ENCODE results near the gene LAIR2. TPM values are rescaled to one million over a fixed set of nuclear protein-coding genes. Genes with fewer than 3 reads are reported as not detected.

The LAIR2 gene
- total RNA-seq, 1 experiment from 2014 or later: not detected

DNA sequence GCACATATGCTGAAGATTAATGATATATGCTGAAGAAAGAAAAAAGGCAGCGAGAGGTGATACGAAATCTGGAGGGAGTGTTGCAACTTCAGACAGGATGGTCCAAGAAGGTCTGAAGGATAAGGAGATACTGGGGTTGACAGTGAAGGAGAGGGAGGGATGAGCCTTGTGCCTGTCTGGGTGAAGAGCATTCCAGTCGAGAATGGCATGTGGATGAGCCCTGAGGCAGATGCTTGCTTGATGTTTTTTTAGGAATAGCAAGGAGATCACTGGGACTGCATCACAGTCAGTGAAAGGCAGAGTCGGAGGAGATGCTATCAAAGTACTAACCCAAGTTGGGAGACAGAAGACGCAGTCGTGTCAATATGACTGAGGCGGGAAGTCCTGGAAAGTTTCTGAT lies 13.3 kb upstream of the LAIR2 start:
- no TSS peak for BruUV-seq (replicated peaks)
- peaks cover 22% of the 10 kb centered on the region for H3K27me3 ChIP-seq (ENCODE audit: insufficient read depth, low read length)
- no peak overlapping the region for H3K27ac ChIP-seq (ENCODE audit: low read depth, low read length)
- H3K4me1 ChIP-seq (ENCODE audit: control insufficient read depth in 1 of 2, insufficient read depth in 2 of 2, low read length in 2 of 2): no peaks in the 10 kb centered on the region
- no peak for ATAC-seq
- H3K4me3 ChIP-seq (replicated peaks in 1 of 2; ENCODE audit: low read depth in 1 of 2, low read length in 2 of 2): no peak overlapping the region
- no peaks in the 10 kb centered on the region for H3K79me2 ChIP-seq (ENCODE audit: insufficient read depth, low read length)
- H3K9me3 ChIP-seq (ENCODE audit: control insufficient read depth in 1 of 2, insufficient read depth in 1 of 2, low read depth in 1 of 2, low read length in 2 of 2): no peaks in the 10 kb centered on the region
- H3K9me2 ChIP-seq (ENCODE audit: insufficient read depth): no peaks in the 10 kb centered on the region
- no peak overlapping the region for H3K9ac ChIP-seq (ENCODE audit: low read length)
- TF ChIP-seq CBX3 (IDR thresholded peaks at IDR 0.05; ENCODE audit: low read depth): no peak
- TF ChIP-seq EGR1 (IDR thresholded peaks at IDR 0.05; ENCODE audit: low read depth): no peak
- no peak for TF ChIP-seq POLR2A (IDR thresholded peaks at IDR 0.05; ENCODE audit: borderline replicate concordance, extremely low read depth, insufficient read depth, insufficient read length)
- TF ChIP-seq TCF7L2 (IDR thresholded peaks at IDR 0.05; ENCODE audit: borderline replicate concordance, extremely low read depth, insufficient read depth, insufficient read length): no peak
- TF ChIP-seq, protein P1, sequence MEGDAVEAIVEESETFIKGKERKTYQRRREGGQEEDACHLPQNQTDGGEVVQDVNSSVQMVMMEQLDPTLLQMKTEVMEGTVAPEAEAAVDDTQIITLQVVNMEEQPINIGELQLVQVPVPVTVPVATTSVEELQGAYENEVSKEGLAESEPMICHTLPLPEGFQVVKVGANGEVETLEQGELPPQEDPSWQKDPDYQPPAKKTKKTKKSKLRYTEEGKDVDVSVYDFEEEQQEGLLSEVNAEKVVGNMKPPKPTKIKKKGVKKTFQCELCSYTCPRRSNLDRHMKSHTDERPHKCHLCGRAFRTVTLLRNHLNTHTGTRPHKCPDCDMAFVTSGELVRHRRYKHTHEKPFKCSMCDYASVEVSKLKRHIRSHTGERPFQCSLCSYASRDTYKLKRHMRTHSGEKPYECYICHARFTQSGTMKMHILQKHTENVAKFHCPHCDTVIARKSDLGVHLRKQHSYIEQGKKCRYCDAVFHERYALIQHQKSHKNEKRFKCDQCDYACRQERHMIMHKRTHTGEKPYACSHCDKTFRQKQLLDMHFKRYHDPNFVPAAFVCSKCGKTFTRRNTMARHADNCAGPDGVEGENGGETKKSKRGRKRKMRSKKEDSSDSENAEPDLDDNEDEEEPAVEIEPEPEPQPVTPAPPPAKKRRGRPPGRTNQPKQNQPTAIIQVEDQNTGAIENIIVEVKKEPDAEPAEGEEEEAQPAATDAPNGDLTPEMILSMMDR (IDR thresholded peaks at IDR 0.05 in 2 of 3, conservative IDR thresholded peaks at IDR 0.05 in 1 of 3; ENCODE audit: borderline replicate concordance in 1 of 3, insufficient read depth in 1 of 3, low read depth in 2 of 3, low read length in 2 of 3): no peak
- TF ChIP-seq, protein P2, sequence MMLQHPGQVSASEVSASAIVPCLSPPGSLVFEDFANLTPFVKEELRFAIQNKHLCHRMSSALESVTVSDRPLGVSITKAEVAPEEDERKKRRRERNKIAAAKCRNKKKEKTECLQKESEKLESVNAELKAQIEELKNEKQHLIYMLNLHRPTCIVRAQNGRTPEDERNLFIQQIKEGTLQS (IDR thresholded peaks at IDR 0.05): no peak
- TF ChIP-seq RAD21 (IDR thresholded peaks at IDR 0.05; ENCODE audit: low read depth): no peak
- no peak overlapping the region for H3K4me2 ChIP-seq (ENCODE audit: low read length)
- DNase-seq (ENCODE audit: low read depth, low spot score): no peak
- ChIA-PET CTCF (no interaction called here), POLR2A (no interaction called here), RAD21 (ENCODE audit: low non-redundant PET in 1 of 2, low total read pairs in 2 of 2, uncharacterized antibody in 2 of 2, unreplicated experiment in 2 of 2) (no interaction called here)
- no peak overlapping the region for H2AFZ ChIP-seq (ENCODE audit: low read depth, low read length, poor library complexity, severe bottlenecking)
- H4K20me1 ChIP-seq (ENCODE audit: insufficient read depth): no peaks in the 10 kb centered on the region
- intact Hi-C loops (cut with micrococcal nuclease): no loop called here
- no peaks in the 10 kb centered on the region for H3K36me3 ChIP-seq (ENCODE audit: control insufficient read depth in 1 of 2, insufficient read depth in 2 of 2, low read length in 2 of 2)

DNA sequence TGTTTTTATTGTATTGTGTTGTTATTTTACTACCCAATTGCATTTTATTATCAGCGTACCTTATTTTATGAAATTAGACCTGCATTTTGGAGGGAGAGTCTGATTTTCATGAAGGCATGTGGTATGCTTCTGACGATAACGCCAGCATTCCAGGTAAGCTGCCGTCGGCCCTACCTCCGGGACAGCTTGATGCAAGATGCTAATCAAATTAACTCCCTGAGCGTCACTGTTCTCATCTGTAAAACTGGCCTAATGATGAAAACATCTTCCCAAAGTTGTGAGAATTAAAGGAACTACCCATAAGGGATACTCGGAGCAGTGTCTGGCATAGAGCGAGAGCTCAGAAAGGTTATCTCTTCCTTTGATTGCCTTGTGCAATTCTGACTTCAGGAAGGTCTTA lies 12.9 kb upstream of the LAIR2 start:
- TF ChIP-seq ZNF274 (IDR thresholded peaks at IDR 0.05; ENCODE audit: low read depth, low read length) (no peak), FOSL1 (IDR thresholded peaks at IDR 0.05; ENCODE audit: low read depth) (no peak), TCF7L2 (IDR thresholded peaks at IDR 0.05; ENCODE audit: borderline replicate concordance, extremely low read depth, insufficient read depth, insufficient read length) (no peak)
- TF ChIP-seq, protein P1 (IDR thresholded peaks at IDR 0.05 in 2 of 3, conservative IDR thresholded peaks at IDR 0.05 in 1 of 3; ENCODE audit: borderline replicate concordance in 1 of 3, insufficient read depth in 1 of 3, low read depth in 2 of 3, low read length in 2 of 3): no peak
- TF ChIP-seq, protein P3, sequence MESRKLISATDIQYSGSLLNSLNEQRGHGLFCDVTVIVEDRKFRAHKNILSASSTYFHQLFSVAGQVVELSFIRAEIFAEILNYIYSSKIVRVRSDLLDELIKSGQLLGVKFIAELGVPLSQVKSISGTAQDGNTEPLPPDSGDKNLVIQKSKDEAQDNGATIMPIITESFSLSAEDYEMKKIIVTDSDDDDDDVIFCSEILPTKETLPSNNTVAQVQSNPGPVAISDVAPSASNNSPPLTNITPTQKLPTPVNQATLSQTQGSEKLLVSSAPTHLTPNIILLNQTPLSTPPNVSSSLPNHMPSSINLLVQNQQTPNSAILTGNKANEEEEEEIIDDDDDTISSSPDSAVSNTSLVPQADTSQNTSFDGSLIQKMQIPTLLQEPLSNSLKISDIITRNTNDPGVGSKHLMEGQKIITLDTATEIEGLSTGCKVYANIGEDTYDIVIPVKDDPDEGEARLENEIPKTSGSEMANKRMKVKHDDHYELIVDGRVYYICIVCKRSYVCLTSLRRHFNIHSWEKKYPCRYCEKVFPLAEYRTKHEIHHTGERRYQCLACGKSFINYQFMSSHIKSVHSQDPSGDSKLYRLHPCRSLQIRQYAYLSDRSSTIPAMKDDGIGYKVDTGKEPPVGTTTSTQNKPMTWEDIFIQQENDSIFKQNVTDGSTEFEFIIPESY (IDR thresholded peaks at IDR 0.05; ENCODE audit: extremely low read depth, insufficient replicate concordance, low read length): no peak
- TF ChIP-seq, protein P2 (IDR thresholded peaks at IDR 0.05): no peak
- Histone ChIP-seq H3K9me2 (ENCODE audit: insufficient read depth) (no peaks in the 10 kb centered on the region), H3K9ac (ENCODE audit: low read length) (no peak overlapping the region), H3K4me3 (replicated peaks in 1 of 2; ENCODE audit: low read depth in 1 of 2, low read length in 2 of 2) (no peak overlapping the region), H3K36me3 (ENCODE audit: control insufficient read depth in 1 of 2, insufficient read depth in 2 of 2, low read length in 2 of 2) (no peaks in the 10 kb centered on the region), H2AFZ (ENCODE audit: low read depth, low read length, poor library complexity, severe bottlenecking) (no peak overlapping the region), H3K4me1 (ENCODE audit: control insufficient read depth in 1 of 2, insufficient read depth in 2 of 2, low read length in 2 of 2) (no peaks in the 10 kb centered on the region), H3K4me2 (ENCODE audit: low read length) (no peak overlapping the region), H3K9me3 (ENCODE audit: control insufficient read depth in 1 of 2, insufficient read depth in 1 of 2, low read depth in 1 of 2, low read length in 2 of 2) (no peaks in the 10 kb centered on the region), H4K20me1 (ENCODE audit: insufficient read depth) (no peaks in the 10 kb centered on the region), H3K27ac (ENCODE audit: low read depth, low read length) (no peak overlapping the region), H3K79me2 (ENCODE audit: insufficient read depth, low read length) (no peaks in the 10 kb centered on the region), H3K27me3 (ENCODE audit: insufficient read depth, low read length) (peaks cover 25% of the 10 kb centered on the region)
- ChIA-PET RAD21 (ENCODE audit: low non-redundant PET in 1 of 2, low total read pairs in 2 of 2, uncharacterized antibody in 2 of 2, unreplicated experiment in 2 of 2) (no interaction called here), CTCF (no interaction called here), POLR2A (no interaction called here)
- intact Hi-C loops (cut with micrococcal nuclease): no loop called here
- no TSS peak for BruUV-seq (replicated peaks)
- no peak for ATAC-seq
- no peak for DNase-seq (ENCODE audit: low read depth, low spot score)

All from HCT116 (cell line).